ENCODE data around the gene HS3ST3B1.

Gene HS3ST3B1

GRCh38 chr17:14352136-14352535 lies 51.3 kb downstream of the HS3ST3B1 start:
- DNase-seq (ENCODE audit: low read depth in 3 of 3, low spot score in 1 of 3) = no peak

GRCh38 chr17:14353861-14354474 lies 53.1 kb downstream of the HS3ST3B1 start:
- DNase-seq (ENCODE audit: low read depth in 3 of 3, low spot score in 1 of 3) = no peak

- no peak for DNase-seq (ENCODE audit: low read depth in 3 of 3, low spot score in 1 of 3)
Observed at GRCh38 chr17:14354807-14355206, 53.9 kb downstream of the HS3ST3B1 start.

- DNase-seq (ENCODE audit: low read depth in 3 of 3, low spot score in 1 of 3) = no peak
Observed at GRCh38 chr17:14355556-14355955, 54.7 kb downstream of the HS3ST3B1 start.

GRCh38 chr17:14359163-14360020 lies 58.5 kb downstream of the HS3ST3B1 start:
- no peak for DNase-seq (ENCODE audit: low read depth in 3 of 3, low spot score in 1 of 3)

GRCh38 chr17:14360856-14361255 lies 60.0 kb downstream of the HS3ST3B1 start:
- DNase-seq (ENCODE audit: low read depth in 3 of 3, low spot score in 1 of 3) = no peak

GRCh38 chr17:14361470-14361869 lies 60.6 kb downstream of the HS3ST3B1 start:
- no peak for DNase-seq (ENCODE audit: low read depth in 3 of 3, low spot score in 1 of 3)

- DNase-seq (ENCODE audit: low read depth in 3 of 3, low spot score in 1 of 3) = no peak
Observed at GRCh38 chr17:14361945-14362508, 61.1 kb downstream of the HS3ST3B1 start.

GRCh38 chr17:14366199-14366598 lies 65.3 kb downstream of the HS3ST3B1 start:
- no peak for DNase-seq (ENCODE audit: low read depth in 3 of 3, low spot score in 1 of 3)

- DNase-seq (ENCODE audit: low read depth in 3 of 3, low spot score in 1 of 3) = no peak
Observed at GRCh38 chr17:14372461-14372860, 71.6 kb downstream of the HS3ST3B1 start.

- no peak for DNase-seq (ENCODE audit: low read depth in 3 of 3, low spot score in 1 of 3)
Observed at GRCh38 chr17:14372905-14373613, 72.2 kb downstream of the HS3ST3B1 start.

GRCh38 chr17:14373614-14374259 lies 72.9 kb downstream of the HS3ST3B1 start:
- DNase-seq (ENCODE audit: low read depth in 3 of 3, low spot score in 1 of 3) = no peak

- no peak for DNase-seq (ENCODE audit: low read depth in 3 of 3, low spot score in 1 of 3)
Observed at GRCh38 chr17:14374268-14374667, 73.4 kb downstream of the HS3ST3B1 start.

- no peak for DNase-seq (ENCODE audit: low read depth in 3 of 3, low spot score in 1 of 3)
Observed at GRCh38 chr17:14376666-14377065, 75.8 kb downstream of the HS3ST3B1 start.

- no peak for DNase-seq (ENCODE audit: low read depth in 3 of 3, low spot score in 1 of 3)
Observed at GRCh38 chr17:14381606-14382005, 80.7 kb downstream of the HS3ST3B1 start.

GRCh38 chr17:14387036-14387435 lies 86.2 kb downstream of the HS3ST3B1 start:
- no peak for DNase-seq (ENCODE audit: low read depth in 3 of 3, low spot score in 1 of 3)

GRCh38 chr17:14389681-14390080 lies 88.8 kb downstream of the HS3ST3B1 start:
- DNase-seq (ENCODE audit: low read depth in 3 of 3, low spot score in 1 of 3) = no peak

GRCh38 chr17:14393723-14394122 lies 92.8 kb downstream of the HS3ST3B1 start:
- DNase-seq (ENCODE audit: low read depth in 3 of 3, low spot score in 1 of 3) = no peak

- no peak for DNase-seq (ENCODE audit: low read depth in 3 of 3, low spot score in 1 of 3)
Observed at GRCh38 chr17:14395255-14395654, 94.4 kb downstream of the HS3ST3B1 start.

GRCh38 chr17:14396547-14396946 lies 95.7 kb downstream of the HS3ST3B1 start:
- DNase-seq (ENCODE audit: low read depth in 3 of 3, low spot score in 1 of 3) = no peak

GRCh38 chr17:14398766-14399165 lies 97.9 kb downstream of the HS3ST3B1 start:
- no peak for DNase-seq (ENCODE audit: low read depth in 3 of 3, low spot score in 1 of 3)

Measured in stimulated activated CD4-positive, alpha-beta T cell treated with anti-CD3 and anti-CD28 coated beads, TNF-alpha, amount 100 ng/mL, for 1 hour (primary cell).